SK-N-SH treated with all-trans-retinoic acid at 6 μM for 48 hours (cell line): ENCODE data around the gene FOXO3.
A peak's percentile ranks its signal among the peaks of the same experiment; 100 is the strongest.

Experiments
- ATAC-seq: fragments of 200-7000 bp; cut with Tn5 transposase; 3 replicates; pipeline ENCODE4 v1.9.1; 2020; ENCODE audit warnings: mild to moderate bottlenecking, moderate library complexity
- ARNTL ChIP-seq: fragments of 450-650 bp; formaldehyde crosslinking; IDR thresholded peaks from 2 replicates; pipeline ENCODE4 v1.5.0; 2020; ENCODE audit warnings: low read depth, mild to moderate bottlenecking, moderate library complexity, borderline replicate concordance
- BACH2 ChIP-seq: fragments of 250-450 bp; sonication (Bioruptor Pico); IDR thresholded peaks from 2 replicates; pipeline ENCODE4 v1.9.0; 2021; ENCODE audit warnings: mild to moderate bottlenecking, borderline replicate concordance
- CREB5 ChIP-seq: fragments of 250-450 bp; sonication (Bioruptor Pico); IDR thresholded peaks from 2 replicates; pipeline ENCODE4 v1.5.1; 2020; ENCODE audit warnings: low read depth, mild to moderate bottlenecking, moderate library complexity
- CSDC2 ChIP-seq: fragments of 250-450 bp; sonication (Bioruptor Pico); IDR thresholded peaks from 2 replicates; pipeline ENCODE4 v1.5.0; 2020; ENCODE audit warnings: mild to moderate bottlenecking, moderate library complexity
- CSRNP3 ChIP-seq: fragments of 250-450 bp; sonication (Bioruptor Pico); IDR thresholded peaks from 2 replicates; pipeline ENCODE4 v1.5.1; 2021; ENCODE audit warnings: mild to moderate bottlenecking, moderate library complexity
- ESRRG ChIP-seq: fragments of 250-450 bp; sonication (Bioruptor Pico); IDR thresholded peaks from 2 replicates; pipeline ENCODE4 v1.6.1; 2021; ENCODE audit warnings: mild to moderate bottlenecking
- ISL1 ChIP-seq: fragments of 250-450 bp; sonication (Bioruptor Pico); IDR thresholded peaks from 2 replicates; pipeline ENCODE4 v2.1.2; 2022; ENCODE audit warnings: mild to moderate bottlenecking, moderate library complexity
- OSR1 ChIP-seq: fragments of 250-450 bp; sonication (Bioruptor Pico); IDR thresholded peaks from 2 replicates; pipeline ENCODE4 v1.8.0; 2022; ENCODE audit warnings: moderate library complexity, mild to moderate bottlenecking, inconsistent platforms
- RARB ChIP-seq: fragments of 250-450 bp; sonication (Bioruptor Pico); IDR thresholded peaks from 2 replicates; pipeline ENCODE4 v1.8.0; 2021; ENCODE audit warnings: mild to moderate bottlenecking, moderate library complexity
- SNAI2 ChIP-seq: fragments of 250-450 bp; sonication (Bioruptor Pico); IDR thresholded peaks from 2 replicates; pipeline ENCODE4 v1.5.0; 2020; ENCODE audit warnings: mild to moderate bottlenecking, moderate library complexity
- TCF4 ChIP-seq: fragments of 250-450 bp; sonication (Bioruptor Pico); IDR thresholded peaks from 2 replicates; pipeline ENCODE4 v1.8.0; 2021; ENCODE audit warnings: mild to moderate bottlenecking, moderate library complexity, borderline replicate concordance
- TOX ChIP-seq: fragments of 250-450 bp; sonication (Bioruptor Pico); IDR thresholded peaks from 2 replicates; pipeline ENCODE4 v1.8.0; 2021; ENCODE audit warnings: mild to moderate bottlenecking, moderate library complexity, borderline replicate concordance
- TSHZ2 ChIP-seq: fragments of 250-450 bp; sonication (Bioruptor Pico); IDR thresholded peaks from 2 replicates; pipeline ENCODE4 v1.5.0; 2020; ENCODE audit warnings: mild to moderate bottlenecking, moderate library complexity
- ZC3H10 ChIP-seq: fragments of 250-450 bp; sonication (Bioruptor Pico); IDR thresholded peaks from 2 replicates; pipeline ENCODE4 v1.5.1; 2021; ENCODE audit warnings: mild to moderate bottlenecking, moderate library complexity
- ZFP3 ChIP-seq: fragments of 250-450 bp; sonication (Bioruptor Pico); IDR thresholded peaks from 2 replicates; pipeline ENCODE4 v1.5.0; 2020; ENCODE audit warnings: mild to moderate bottlenecking, moderate library complexity
- ZNF565 ChIP-seq: fragments of 450-650 bp; formaldehyde crosslinking; conservative IDR thresholded peaks from 2 replicates; pipeline ENCODE4 v1.5.0; 2020; ENCODE audit warnings: low read depth, mild to moderate bottlenecking, moderate library complexity
- ZNF8 ChIP-seq: fragments of 450-650 bp; formaldehyde crosslinking; IDR thresholded peaks from 2 replicates; pipeline ENCODE4 v1.5.0; 2020; ENCODE audit warnings: mild to moderate bottlenecking, moderate library complexity
- TF ChIP-seq, protein P1 (sequence below): fragments of 250-450 bp; sonication (Bioruptor Pico); IDR thresholded peaks from 2 replicates; pipeline ENCODE4 v1.8.0; 2021; ENCODE audit warnings: low read depth, mild to moderate bottlenecking, moderate library complexity, borderline replicate concordance
- TF ChIP-seq, protein P2 (sequence below): fragments of 250-450 bp; sonication (Bioruptor Pico); IDR thresholded peaks from 2 replicates; pipeline ENCODE4 v1.8.0; 2020; ENCODE audit warnings: mild to moderate bottlenecking, moderate library complexity, borderline replicate concordance

Gene FOXO3

GRCh38 chr6:108684771-108685329, 124.1 kb downstream of the FOXO3 start:
- peak; percentile 82 for ATAC-seq
- TF ChIP-seq ISL1 (CRISPR knock-in tag) (peak; percentile 93), ZFP3 (CRISPR knock-in tag) (peak; percentile 61; the same call in 1 of the 2 replicates), TOX (CRISPR knock-in tag) (peak; percentile 58), TSHZ2 (CRISPR knock-in tag) (peak; percentile 86), ESRRG (CRISPR knock-in tag) (no peak), SNAI2 (no peak), CSDC2 (CRISPR knock-in tag) (peak; percentile 76), ZNF8 (CRISPR knock-in tag) (peak; percentile 48; the same call in 1 of the 2 replicates), CREB5 (peak; percentile 77), TCF4 (CRISPR knock-in tag) (peak; percentile 64; the same call in 1 of the 2 replicates), ZNF565 (CRISPR knock-in tag) (no peak), ARNTL (CRISPR knock-in tag) (no peak), ZC3H10 (no peak), RARB (CRISPR knock-in tag) (no peak), BACH2 (CRISPR knock-in tag) (no peak)
- TF ChIP-seq, protein P1, sequence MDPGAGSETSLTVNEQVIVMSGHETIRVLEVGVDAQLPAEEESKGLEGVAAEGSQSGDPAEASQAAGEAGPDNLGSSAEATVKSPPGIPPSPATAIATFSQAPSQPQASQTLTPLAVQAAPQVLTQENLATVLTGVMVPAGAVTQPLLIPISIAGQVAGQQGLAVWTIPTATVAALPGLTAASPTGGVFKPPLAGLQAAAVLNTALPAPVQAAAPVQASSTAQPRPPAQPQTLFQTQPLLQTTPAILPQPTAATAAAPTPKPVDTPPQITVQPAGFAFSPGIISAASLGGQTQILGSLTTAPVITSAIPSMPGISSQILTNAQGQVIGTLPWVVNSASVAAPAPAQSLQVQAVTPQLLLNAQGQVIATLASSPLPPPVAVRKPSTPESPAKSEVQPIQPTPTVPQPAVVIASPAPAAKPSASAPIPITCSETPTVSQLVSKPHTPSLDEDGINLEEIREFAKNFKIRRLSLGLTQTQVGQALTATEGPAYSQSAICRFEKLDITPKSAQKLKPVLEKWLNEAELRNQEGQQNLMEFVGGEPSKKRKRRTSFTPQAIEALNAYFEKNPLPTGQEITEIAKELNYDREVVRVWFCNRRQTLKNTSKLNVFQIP (CRISPR knock-in tag): no peak
- TF ChIP-seq, protein P2, sequence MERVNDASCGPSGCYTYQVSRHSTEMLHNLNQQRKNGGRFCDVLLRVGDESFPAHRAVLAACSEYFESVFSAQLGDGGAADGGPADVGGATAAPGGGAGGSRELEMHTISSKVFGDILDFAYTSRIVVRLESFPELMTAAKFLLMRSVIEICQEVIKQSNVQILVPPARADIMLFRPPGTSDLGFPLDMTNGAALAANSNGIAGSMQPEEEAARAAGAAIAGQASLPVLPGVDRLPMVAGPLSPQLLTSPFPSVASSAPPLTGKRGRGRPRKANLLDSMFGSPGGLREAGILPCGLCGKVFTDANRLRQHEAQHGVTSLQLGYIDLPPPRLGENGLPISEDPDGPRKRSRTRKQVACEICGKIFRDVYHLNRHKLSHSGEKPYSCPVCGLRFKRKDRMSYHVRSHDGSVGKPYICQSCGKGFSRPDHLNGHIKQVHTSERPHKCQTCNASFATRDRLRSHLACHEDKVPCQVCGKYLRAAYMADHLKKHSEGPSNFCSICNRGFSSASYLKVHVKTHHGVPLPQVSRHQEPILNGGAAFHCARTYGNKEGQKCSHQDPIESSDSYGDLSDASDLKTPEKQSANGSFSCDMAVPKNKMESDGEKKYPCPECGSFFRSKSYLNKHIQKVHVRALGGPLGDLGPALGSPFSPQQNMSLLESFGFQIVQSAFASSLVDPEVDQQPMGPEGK (CRISPR knock-in tag): peak; percentile 85; the same call in 1 of the 2 replicates
- TF ChIP-seq, all 23 proteins: peak for 9

GRCh38 chr6:108685970-108686369, 125.3 kb downstream of the FOXO3 start:
- no peak for TF ChIP-seq CREB5
- TF ChIP-seq TOX (CRISPR knock-in tag): no peak
- no peak for TF ChIP-seq RARB (CRISPR knock-in tag)
- TF ChIP-seq CSDC2 (CRISPR knock-in tag): no peak
- TF ChIP-seq TSHZ2 (CRISPR knock-in tag): no peak
- no peak for TF ChIP-seq CSRNP3 (CRISPR knock-in tag)
- no peak for TF ChIP-seq OSR1 (CRISPR knock-in tag)
- no peak for TF ChIP-seq SNAI2
- no peak for ATAC-seq
